Fibroblast of lung (primary cell): ENCODE data around the gene ZNF23.

Experiments
- EZH2 ChIP-seq: IDR thresholded peaks from 2 replicates; pipeline ENCODE4 v1.5.1; 2012; ENCODE audit warnings: low read length, control low read depth, mild to moderate bottlenecking; ENCODE audit errors: missing control alignments
- TF ChIP-seq, protein P1 (sequence below), 2 donors: IDR thresholded peaks in 1 of 2; conservative IDR thresholded peaks in 1 of 2; 1 replicate in 1 of 2; 2 replicates in 1 of 2; pipeline ENCODE4 v1.5.1; 2011 to 2012; ENCODE audit warnings: low read length in 2 of 2, control low read depth in 1 of 2, inconsistent platforms in 1 of 2, low read depth in 1 of 2, mild to moderate bottlenecking in 1 of 2

DNA sequence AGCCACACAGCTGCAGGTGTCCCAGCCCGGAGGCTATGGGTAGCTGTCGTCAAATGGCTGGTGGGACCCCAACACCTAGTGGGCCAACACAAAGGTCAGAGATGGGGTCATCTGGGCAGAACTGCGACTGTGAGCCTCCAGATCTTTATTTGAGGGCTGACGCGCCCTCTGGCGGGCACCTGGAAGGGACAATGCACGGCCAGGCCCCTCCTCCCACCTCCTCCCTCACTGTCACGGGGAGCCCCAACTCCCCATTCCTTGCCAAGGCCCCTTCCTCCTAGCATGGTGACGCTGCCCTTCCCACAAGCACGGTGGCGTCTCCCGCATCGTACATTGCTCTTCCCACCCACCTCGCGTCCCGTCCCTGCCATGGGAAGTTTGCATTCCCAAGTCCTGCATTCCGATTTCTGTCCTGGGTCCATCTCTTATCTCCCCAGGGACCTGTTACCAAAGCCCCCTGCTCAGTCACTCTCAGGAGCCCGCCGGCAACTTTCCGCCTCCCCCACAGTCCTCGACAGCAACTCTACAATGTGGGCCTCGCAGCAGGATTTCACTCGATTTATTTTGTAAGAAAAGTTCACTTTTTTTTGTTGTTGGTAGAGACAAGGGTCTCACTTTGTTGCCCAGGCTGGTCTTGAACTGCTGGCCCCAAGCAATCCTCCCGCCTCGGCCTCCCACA, 21.2 kb downstream of the ZNF23 start:
- TF ChIP-seq, protein P1, sequence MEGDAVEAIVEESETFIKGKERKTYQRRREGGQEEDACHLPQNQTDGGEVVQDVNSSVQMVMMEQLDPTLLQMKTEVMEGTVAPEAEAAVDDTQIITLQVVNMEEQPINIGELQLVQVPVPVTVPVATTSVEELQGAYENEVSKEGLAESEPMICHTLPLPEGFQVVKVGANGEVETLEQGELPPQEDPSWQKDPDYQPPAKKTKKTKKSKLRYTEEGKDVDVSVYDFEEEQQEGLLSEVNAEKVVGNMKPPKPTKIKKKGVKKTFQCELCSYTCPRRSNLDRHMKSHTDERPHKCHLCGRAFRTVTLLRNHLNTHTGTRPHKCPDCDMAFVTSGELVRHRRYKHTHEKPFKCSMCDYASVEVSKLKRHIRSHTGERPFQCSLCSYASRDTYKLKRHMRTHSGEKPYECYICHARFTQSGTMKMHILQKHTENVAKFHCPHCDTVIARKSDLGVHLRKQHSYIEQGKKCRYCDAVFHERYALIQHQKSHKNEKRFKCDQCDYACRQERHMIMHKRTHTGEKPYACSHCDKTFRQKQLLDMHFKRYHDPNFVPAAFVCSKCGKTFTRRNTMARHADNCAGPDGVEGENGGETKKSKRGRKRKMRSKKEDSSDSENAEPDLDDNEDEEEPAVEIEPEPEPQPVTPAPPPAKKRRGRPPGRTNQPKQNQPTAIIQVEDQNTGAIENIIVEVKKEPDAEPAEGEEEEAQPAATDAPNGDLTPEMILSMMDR (conservative IDR thresholded peaks at IDR 0.05 in 1 of 2, IDR thresholded peaks at IDR 0.05 in 1 of 2; ENCODE audit: low read depth in 1 of 2, low read length in 2 of 2) = no peak
- no peak for TF ChIP-seq EZH2
